Colonic mucosa (tissue), 4 donors: ENCODE data around the gene AXDND1. TPM values are rescaled to one million over a fixed set of nuclear protein-coding genes. Genes with fewer than 3 reads are reported as not detected.

ENCODE experiments used
- DNase-seq: peaks from one replicate; pipeline ENCODE4 v3.0.0-alpha.2; 2020
- H3K27ac ChIP-seq: fragments of 200-600 bp; one replicate; pipeline ENCODE4 v1.8.0; 2021
- H3K27me3 ChIP-seq: fragments of 200-600 bp; one replicate; pipeline ENCODE4 v1.8.0; 2021
- H3K36me3 ChIP-seq: fragments of 200-600 bp; one replicate; pipeline ENCODE4 v1.8.0; 2021
- H3K4me1 ChIP-seq: fragments of 200-600 bp; one replicate; pipeline ENCODE4 v1.8.0; 2021; ENCODE audit warnings: mild to moderate bottlenecking
- H3K4me3 ChIP-seq: fragments of 200-600 bp; one replicate; pipeline ENCODE4 v1.8.0; 2021
- H3K9ac ChIP-seq, 2 donors: one replicate each; pipeline ENCODE4 v1.7.0; 2013; ENCODE audit warnings: control low read depth in 2 of 2, low read depth in 2 of 2, low read length in 2 of 2
- H3K9me3 ChIP-seq: fragments of 200-600 bp; one replicate; pipeline ENCODE4 v1.8.0; 2021
- intact Hi-C: fragments of 100-400 bp; cut with DNase I; formaldehyde crosslinking; loops from one replicate; pipeline ENCODE4 v1.14.1; 2022
- total RNA-seq, 2 donors: library from RNA; stranded (reverse); fragmentation: NEBNext Ultra II Directional in 1 of 2; extraction: Animal tissue kit (Norgen Biotek cat#: 25700) in 1 of 2; gene quantifications; one replicate each; pipeline ENCODE4 v1.2.1, GENCODE V29; 2021
- TF ChIP-seq, protein P1 (sequence below): fragments of 200-600 bp; IDR thresholded peaks from one replicate; pipeline ENCODE4 v1.8.0; 2022; ENCODE audit warnings: antibody characterized with exemption, mild to moderate bottlenecking
- donor health status: healthy.
- donor health status: DM: no; HTN: no; CAD: no.
- donor health status: DM: no; HTN: no; CAD: no.

The AXDND1 gene
- total RNA-seq, 2 donors from 2014 or later = 2.8 to 7.9 TPM

- no peaks in the 10 kb centered on the region for H3K4me1 ChIP-seq
- no peaks in the 10 kb centered on the region for H3K36me3 ChIP-seq
- TF ChIP-seq, protein P1, sequence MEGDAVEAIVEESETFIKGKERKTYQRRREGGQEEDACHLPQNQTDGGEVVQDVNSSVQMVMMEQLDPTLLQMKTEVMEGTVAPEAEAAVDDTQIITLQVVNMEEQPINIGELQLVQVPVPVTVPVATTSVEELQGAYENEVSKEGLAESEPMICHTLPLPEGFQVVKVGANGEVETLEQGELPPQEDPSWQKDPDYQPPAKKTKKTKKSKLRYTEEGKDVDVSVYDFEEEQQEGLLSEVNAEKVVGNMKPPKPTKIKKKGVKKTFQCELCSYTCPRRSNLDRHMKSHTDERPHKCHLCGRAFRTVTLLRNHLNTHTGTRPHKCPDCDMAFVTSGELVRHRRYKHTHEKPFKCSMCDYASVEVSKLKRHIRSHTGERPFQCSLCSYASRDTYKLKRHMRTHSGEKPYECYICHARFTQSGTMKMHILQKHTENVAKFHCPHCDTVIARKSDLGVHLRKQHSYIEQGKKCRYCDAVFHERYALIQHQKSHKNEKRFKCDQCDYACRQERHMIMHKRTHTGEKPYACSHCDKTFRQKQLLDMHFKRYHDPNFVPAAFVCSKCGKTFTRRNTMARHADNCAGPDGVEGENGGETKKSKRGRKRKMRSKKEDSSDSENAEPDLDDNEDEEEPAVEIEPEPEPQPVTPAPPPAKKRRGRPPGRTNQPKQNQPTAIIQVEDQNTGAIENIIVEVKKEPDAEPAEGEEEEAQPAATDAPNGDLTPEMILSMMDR = no peak
- H3K4me3 ChIP-seq = no peak overlapping the region
- intact Hi-C loops = no loop called here
- no peaks in the 10 kb centered on the region for H3K27me3 ChIP-seq
- no peaks in the 10 kb centered on the region for H3K9me3 ChIP-seq
- H3K9ac ChIP-seq = no peak overlapping the region
- no peak for DNase-seq
- no peak overlapping the region for H3K27ac ChIP-seq
These were observed 181.3 kb downstream of the AXDND1 start for GRCh38 chr1:179547021-179547535.

DNA sequence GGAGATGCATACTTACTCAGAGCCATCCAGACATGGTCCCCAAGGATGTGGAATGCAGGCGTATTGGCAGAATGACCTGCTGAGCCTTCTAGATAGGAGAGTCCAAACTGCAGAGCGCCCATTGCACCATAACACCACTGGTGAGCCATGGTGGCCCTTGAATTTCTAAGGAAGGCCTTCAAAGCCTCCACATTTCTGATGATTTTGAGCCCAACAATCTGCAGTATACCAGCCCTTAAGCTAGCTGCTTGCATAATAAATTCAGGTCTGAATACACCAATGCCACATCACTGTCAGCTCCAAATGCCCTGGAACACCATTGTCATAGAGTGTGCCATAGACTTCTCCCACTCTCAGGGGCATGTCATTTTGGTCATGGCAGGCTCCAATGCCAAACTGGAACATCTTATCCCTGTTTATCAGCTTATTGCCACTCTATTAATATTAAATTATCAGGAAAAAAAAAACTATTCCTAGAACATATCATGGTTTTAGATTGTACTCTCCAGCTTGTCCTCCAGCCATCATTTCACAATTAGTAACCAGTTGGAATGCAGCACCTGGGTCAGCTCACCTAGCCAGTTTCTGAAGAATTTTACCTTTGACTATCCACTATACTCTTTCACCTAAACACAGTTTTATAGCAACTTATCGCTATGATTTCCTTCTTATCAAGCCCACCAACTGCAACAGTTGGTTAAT is 183.0 kb downstream of the AXDND1 start:
- no peak for DNase-seq
- Histone ChIP-seq H3K4me3 (no peak overlapping the region), H3K9me3 (no peaks in the 10 kb centered on the region), H3K4me1 (no peaks in the 10 kb centered on the region), H3K9ac (no peak overlapping the region), H3K36me3 (no peaks in the 10 kb centered on the region), H3K27ac (no peak overlapping the region), H3K27me3 (no peaks in the 10 kb centered on the region)
- TF ChIP-seq, protein P1 = no peak
- intact Hi-C loops = no loop called here

DNA sequence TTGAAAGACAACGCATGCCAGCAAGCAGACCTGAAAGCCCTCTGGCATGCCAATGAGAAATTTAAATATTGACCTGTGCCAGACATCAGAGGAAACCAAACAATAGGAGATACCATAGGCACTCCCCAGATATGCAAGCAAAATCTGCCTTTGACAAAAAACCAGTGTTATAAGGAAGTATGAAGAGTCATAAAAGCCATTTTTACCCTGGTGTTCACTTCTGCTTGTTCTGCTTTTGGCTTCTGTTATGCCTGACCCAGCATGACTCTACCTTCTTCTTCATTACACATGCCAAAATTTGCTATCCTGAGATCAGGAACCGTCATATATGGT is 183.6 kb downstream of the AXDND1 start:
- no peak for DNase-seq
- no peak overlapping the region for H3K27ac ChIP-seq
- H3K27me3 ChIP-seq = no peaks in the 10 kb centered on the region
- no peaks in the 10 kb centered on the region for H3K4me1 ChIP-seq
- no peak overlapping the region for H3K4me3 ChIP-seq
- no peaks in the 10 kb centered on the region for H3K9me3 ChIP-seq
- H3K36me3 ChIP-seq = no peaks in the 10 kb centered on the region
- intact Hi-C loops = no loop called here
- no peak overlapping the region for H3K9ac ChIP-seq
- TF ChIP-seq, protein P1 = no peak

GRCh38 chr1:179550746-179551682 is 185.2 kb downstream of the AXDND1 start:
- no peak for DNase-seq
- no peak overlapping the region for H3K4me3 ChIP-seq
- no peak overlapping the region for H3K27ac ChIP-seq
- TF ChIP-seq, protein P1 = no peak
- H3K9ac ChIP-seq = no peak overlapping the region
- H3K36me3 ChIP-seq = no peaks in the 10 kb centered on the region
- H3K27me3 ChIP-seq = no peaks in the 10 kb centered on the region
- H3K4me1 ChIP-seq = no peaks in the 10 kb centered on the region
- intact Hi-C loops = no loop called here
- H3K9me3 ChIP-seq = no peaks in the 10 kb centered on the region

DNA sequence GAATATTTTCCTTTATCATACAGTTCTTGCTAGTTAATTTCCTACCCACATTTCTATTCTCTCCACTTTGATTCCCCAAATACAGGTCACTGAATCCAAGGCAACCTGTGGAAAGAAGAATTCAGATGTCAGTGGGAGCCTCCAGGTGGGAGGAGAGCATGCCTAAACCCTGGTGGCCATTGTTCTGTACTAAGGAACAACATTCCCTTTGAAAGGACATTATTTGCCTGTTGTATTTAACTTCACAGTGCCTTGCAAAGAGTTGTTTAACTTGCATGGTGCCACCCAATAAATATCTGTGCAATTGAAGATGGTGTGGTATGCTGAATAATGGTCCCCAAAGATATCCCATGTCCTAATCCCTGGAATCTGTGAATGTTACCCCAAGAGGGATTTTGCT is 188.7 kb downstream of the AXDND1 start:
- no peak overlapping the region for H3K4me3 ChIP-seq
- intact Hi-C loops = no loop called here
- TF ChIP-seq, protein P1 = no peak
- no peak for DNase-seq
- H3K27me3 ChIP-seq = no peaks in the 10 kb centered on the region
- H3K9me3 ChIP-seq = no peaks in the 10 kb centered on the region
- H3K4me1 ChIP-seq = no peaks in the 10 kb centered on the region
- no peaks in the 10 kb centered on the region for H3K36me3 ChIP-seq
- no peak overlapping the region for H3K27ac ChIP-seq
- no peak overlapping the region for H3K9ac ChIP-seq
